ENCODE measurements around the gene RPH3AL.

The RPH3AL gene

DNA sequence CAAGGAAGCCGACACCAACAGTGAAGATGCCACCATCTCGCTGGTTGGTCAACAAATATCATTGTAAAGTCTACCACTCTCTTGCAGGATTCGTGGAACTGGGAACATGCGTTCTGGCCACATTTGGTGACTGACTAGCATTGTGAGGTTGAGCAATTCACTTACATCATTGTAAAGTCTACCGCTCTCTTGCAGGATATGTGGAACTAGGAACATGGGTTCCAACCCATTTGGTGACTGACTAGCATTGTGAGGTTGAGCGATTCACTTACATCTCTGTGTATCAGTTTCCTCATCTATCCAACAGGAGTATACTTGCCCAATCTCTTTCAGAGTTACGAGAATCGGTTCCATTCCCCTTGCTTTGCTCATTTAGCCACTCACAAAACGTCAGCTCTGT, 42.6 kb upstream of the RPH3AL start:
- DNase-seq = peak in 1 of 2 donors; percentile 10
- H3K4ac ChIP-seq (ENCODE audit: low read depth, low read length) = no peak overlapping the region
- H3K18ac ChIP-seq (ENCODE audit: low read length) = no peak overlapping the region
- H3K36me3 ChIP-seq (ENCODE audit: control insufficient read depth in 1 of 2, insufficient read depth in 2 of 2, low read length in 2 of 2) = no peaks in the 10 kb centered on the region
- no peaks in the 10 kb centered on the region for H3K4me1 ChIP-seq (ENCODE audit: control insufficient read depth in 1 of 2, insufficient read depth in 2 of 2, low read length in 2 of 2)
- H3K27ac ChIP-seq (ENCODE audit: low read depth, low read length) = no peak overlapping the region
- no peak overlapping the region for H2BK120ac ChIP-seq (ENCODE audit: insufficient read depth, low read length, poor library complexity)
- no peaks in the 10 kb centered on the region for H3K79me1 ChIP-seq (ENCODE audit: low read length)
- H4K91ac ChIP-seq (ENCODE audit: low read depth, low read length) = no peak overlapping the region
- no peak overlapping the region for H3K4me2 ChIP-seq (ENCODE audit: low read length)
- H3K79me2 ChIP-seq (ENCODE audit: control insufficient read depth, insufficient read depth, low read length, poor library complexity) = no peaks in the 10 kb centered on the region
- H3K27me3 ChIP-seq (ENCODE audit: insufficient read depth, low read length) = no peaks in the 10 kb centered on the region
- no peak overlapping the region for H4K12ac ChIP-seq (ENCODE audit: low read depth, low read length)
- H2AK5ac ChIP-seq (ENCODE audit: low read length) = no peak overlapping the region
- H3K23ac ChIP-seq (ENCODE audit: low read length) = no peak overlapping the region
- no peak overlapping the region for H3K14ac ChIP-seq (ENCODE audit: low read length)
- H3K9ac ChIP-seq (ENCODE audit: low read length) = no peak overlapping the region
- WGBS (ENCODE audit: extremely low coverage, insufficient coverage, insufficient read length) = no CpG with 5 or more reads among the region's 9 CpGs
- H4K8ac ChIP-seq (ENCODE audit: low read depth, low read length) = no peak overlapping the region
- no peak overlapping the region for H2BK5ac ChIP-seq (ENCODE audit: low read depth, low read length, poor library complexity)
- H3K9me3 ChIP-seq (ENCODE audit: insufficient read depth, low read depth, low read length) = no peaks in the 10 kb centered on the region
- no peak overlapping the region for H2AFZ ChIP-seq (ENCODE audit: insufficient read depth, low read length, poor library complexity)
- no peak overlapping the region for H3K4me3 ChIP-seq (ENCODE audit: low read depth, low read length)
- H2BK12ac ChIP-seq (ENCODE audit: low read length) = no peak overlapping the region

DNA sequence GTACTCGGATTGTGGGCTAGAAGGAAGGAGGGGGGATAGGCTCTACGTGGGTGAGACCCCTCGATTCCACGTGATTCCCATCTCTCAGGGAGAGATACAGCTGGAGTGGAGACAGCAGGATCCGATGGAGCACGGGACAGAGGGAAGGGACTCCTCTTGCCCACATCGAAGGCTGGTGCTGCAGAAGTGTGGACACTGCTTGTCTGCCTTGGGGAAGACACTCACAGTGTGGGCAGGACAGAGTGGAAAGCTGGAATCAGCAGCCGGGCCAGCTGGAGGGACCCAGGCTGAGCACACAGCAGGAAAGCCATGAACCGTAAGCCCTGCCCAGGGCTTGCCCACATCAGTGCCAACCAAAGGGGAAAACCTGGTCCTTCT, 42.1 kb upstream of the RPH3AL start:
- Histone ChIP-seq H3K9ac (ENCODE audit: low read length) (no peak overlapping the region), H3K79me1 (ENCODE audit: low read length) (no peaks in the 10 kb centered on the region), H3K4me3 (ENCODE audit: low read depth, low read length) (no peak overlapping the region), H2BK12ac (ENCODE audit: low read length) (no peak overlapping the region), H3K79me2 (ENCODE audit: control insufficient read depth, insufficient read depth, low read length, poor library complexity) (no peaks in the 10 kb centered on the region), H3K4ac (ENCODE audit: low read depth, low read length) (no peak overlapping the region), H3K27me3 (ENCODE audit: insufficient read depth, low read length) (no peaks in the 10 kb centered on the region), H4K8ac (ENCODE audit: low read depth, low read length) (no peak overlapping the region), H3K18ac (ENCODE audit: low read length) (no peak overlapping the region), H3K4me1 (ENCODE audit: control insufficient read depth in 1 of 2, insufficient read depth in 2 of 2, low read length in 2 of 2) (no peaks in the 10 kb centered on the region), H2BK5ac (ENCODE audit: low read depth, low read length, poor library complexity) (no peak overlapping the region), H2BK120ac (ENCODE audit: insufficient read depth, low read length, poor library complexity) (no peak overlapping the region), H2AFZ (ENCODE audit: insufficient read depth, low read length, poor library complexity) (no peak overlapping the region), H3K27ac (ENCODE audit: low read depth, low read length) (no peak overlapping the region), H3K36me3 (ENCODE audit: control insufficient read depth in 1 of 2, insufficient read depth in 2 of 2, low read length in 2 of 2) (no peaks in the 10 kb centered on the region), H3K23ac (ENCODE audit: low read length) (no peak overlapping the region), H2AK5ac (ENCODE audit: low read length) (no peak overlapping the region), H3K4me2 (ENCODE audit: low read length) (no peak overlapping the region), H4K91ac (ENCODE audit: low read depth, low read length) (no peak overlapping the region), H3K9me3 (ENCODE audit: insufficient read depth, low read depth, low read length) (no peaks in the 10 kb centered on the region), H4K12ac (ENCODE audit: low read depth, low read length) (no peak overlapping the region), H3K14ac (ENCODE audit: low read length) (no peak overlapping the region)
- no peak for DNase-seq
- WGBS (ENCODE audit: extremely low coverage, insufficient coverage, insufficient read length) = no CpG with 5 or more reads among the region's 9 CpGs

DNA sequence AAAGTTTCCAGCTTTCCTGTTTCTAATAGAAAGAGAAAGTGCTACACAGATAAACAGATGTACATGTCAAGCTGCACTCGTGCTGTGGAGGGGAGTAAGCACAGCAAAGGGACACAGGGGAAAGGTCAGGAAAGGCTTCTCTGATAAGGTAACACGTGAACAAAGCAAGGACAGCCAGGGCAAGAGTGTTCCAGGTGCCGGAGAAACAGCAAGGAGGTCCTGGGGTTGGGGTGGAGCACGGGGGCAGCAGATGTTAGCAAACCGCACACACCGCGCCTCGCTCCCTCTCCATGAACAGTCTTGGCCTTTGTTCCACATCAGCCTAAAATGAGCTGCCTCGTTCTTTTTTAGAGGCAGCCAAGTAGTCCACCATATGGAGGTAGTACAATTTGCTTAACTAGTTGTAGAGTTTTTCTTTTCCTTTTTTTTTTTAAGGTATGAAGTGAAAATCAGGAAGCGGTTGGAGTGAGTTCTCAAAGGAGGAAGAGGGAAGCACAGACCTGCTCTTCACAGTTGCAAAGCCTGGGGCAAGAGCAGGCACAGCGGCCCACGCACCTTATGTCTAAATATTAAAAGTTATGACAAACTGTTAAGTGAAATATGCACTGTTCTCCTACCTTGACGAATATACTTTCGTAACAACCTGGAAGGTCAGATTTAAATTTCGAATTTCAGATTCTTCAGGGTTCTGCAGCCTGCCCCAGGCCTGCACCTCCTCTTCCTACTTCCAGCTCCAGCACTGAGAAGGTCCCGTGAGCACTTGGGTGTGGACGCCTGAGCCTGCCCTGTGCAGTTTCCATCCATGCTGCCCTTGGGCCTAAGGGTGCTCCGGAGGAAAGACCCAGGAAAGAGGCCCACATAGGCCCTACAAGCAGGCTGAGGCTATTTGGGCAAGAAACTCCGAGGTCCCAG, 41.5 kb upstream of the RPH3AL start:
- Histone ChIP-seq H3K4me3 (ENCODE audit: low read depth, low read length) (no peak overlapping the region), H2BK120ac (ENCODE audit: insufficient read depth, low read length, poor library complexity) (no peak overlapping the region), H2BK5ac (ENCODE audit: low read depth, low read length, poor library complexity) (no peak overlapping the region), H3K4ac (ENCODE audit: low read depth, low read length) (no peak overlapping the region), H3K79me1 (ENCODE audit: low read length) (no peaks in the 10 kb centered on the region), H3K4me2 (ENCODE audit: low read length) (no peak overlapping the region), H4K8ac (ENCODE audit: low read depth, low read length) (no peak overlapping the region), H4K91ac (ENCODE audit: low read depth, low read length) (no peak overlapping the region), H4K12ac (ENCODE audit: low read depth, low read length) (peak overlapping the region; percentile 36), H2BK12ac (ENCODE audit: low read length) (no peak overlapping the region), H3K23ac (ENCODE audit: low read length) (no peak overlapping the region), H3K79me2 (ENCODE audit: control insufficient read depth, insufficient read depth, low read length, poor library complexity) (no peaks in the 10 kb centered on the region), H3K4me1 (ENCODE audit: control insufficient read depth in 1 of 2, insufficient read depth in 2 of 2, low read length in 2 of 2) (no peaks in the 10 kb centered on the region), H3K27ac (ENCODE audit: low read depth, low read length) (no peak overlapping the region), H3K18ac (ENCODE audit: low read length) (no peak overlapping the region), H2AFZ (ENCODE audit: insufficient read depth, low read length, poor library complexity) (no peak overlapping the region), H3K9me3 (ENCODE audit: insufficient read depth, low read depth, low read length) (no peaks in the 10 kb centered on the region), H3K27me3 (ENCODE audit: insufficient read depth, low read length) (no peaks in the 10 kb centered on the region), H3K14ac (ENCODE audit: low read length) (no peak overlapping the region), H2AK5ac (ENCODE audit: low read length) (no peak overlapping the region), H3K9ac (ENCODE audit: low read length) (no peak overlapping the region), H3K36me3 (ENCODE audit: control insufficient read depth in 1 of 2, insufficient read depth in 2 of 2, low read length in 2 of 2) (no peaks in the 10 kb centered on the region)
- WGBS (ENCODE audit: extremely low coverage, insufficient coverage, insufficient read length) = no CpG with 5 or more reads among the region's 19 CpGs
- no peak for DNase-seq

DNA sequence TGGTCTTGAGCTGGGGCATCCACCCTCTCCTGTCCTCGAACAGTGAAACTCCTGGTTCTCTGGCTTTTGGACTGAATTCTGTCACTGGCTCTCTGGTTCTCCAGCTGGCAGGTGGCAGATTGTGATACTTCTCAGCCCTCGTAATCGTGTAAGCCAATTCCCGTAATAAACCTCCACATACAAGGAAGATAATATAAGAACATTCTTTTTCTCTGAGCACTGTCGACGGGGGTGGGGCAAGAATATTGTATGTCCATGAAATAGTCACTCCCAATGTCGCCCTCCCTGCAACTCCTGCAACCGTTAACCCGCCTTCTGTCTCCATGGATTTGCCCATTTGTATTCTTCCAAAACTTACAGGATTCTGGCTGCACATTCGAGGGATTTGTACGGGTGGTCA, 39.2 kb upstream of the RPH3AL start:
- no peak for DNase-seq
- H2BK120ac ChIP-seq (ENCODE audit: insufficient read depth, low read length, poor library complexity) = no peak overlapping the region
- H4K12ac ChIP-seq (ENCODE audit: low read depth, low read length) = no peak overlapping the region
- H3K79me2 ChIP-seq (ENCODE audit: control insufficient read depth, insufficient read depth, low read length, poor library complexity) = no peaks in the 10 kb centered on the region
- H3K18ac ChIP-seq (ENCODE audit: low read length) = no peak overlapping the region
- no peak overlapping the region for H3K23ac ChIP-seq (ENCODE audit: low read length)
- H2AFZ ChIP-seq (ENCODE audit: insufficient read depth, low read length, poor library complexity) = no peak overlapping the region
- no peaks in the 10 kb centered on the region for H3K79me1 ChIP-seq (ENCODE audit: low read length)
- H3K36me3 ChIP-seq (ENCODE audit: control insufficient read depth in 1 of 2, insufficient read depth in 2 of 2, low read length in 2 of 2) = no peaks in the 10 kb centered on the region
- no peak overlapping the region for H2BK12ac ChIP-seq (ENCODE audit: low read length)
- no peak overlapping the region for H3K4ac ChIP-seq (ENCODE audit: low read depth, low read length)
- H3K4me3 ChIP-seq (ENCODE audit: low read depth, low read length) = no peak overlapping the region
- H4K91ac ChIP-seq (ENCODE audit: low read depth, low read length) = no peak overlapping the region
- no peak overlapping the region for H2AK5ac ChIP-seq (ENCODE audit: low read length)
- no CpG with 5 or more reads among the region's 11 CpGs for WGBS (ENCODE audit: extremely low coverage, insufficient coverage, insufficient read length)
- H3K9me3 ChIP-seq (ENCODE audit: insufficient read depth, low read depth, low read length) = peaks cover 2% of the 10 kb centered on the region
- peaks cover 3% of the 10 kb centered on the region for H3K27me3 ChIP-seq (ENCODE audit: insufficient read depth, low read length)
- H3K27ac ChIP-seq (ENCODE audit: low read depth, low read length) = no peak overlapping the region
- H3K9ac ChIP-seq (ENCODE audit: low read length) = no peak overlapping the region
- no peak overlapping the region for H4K8ac ChIP-seq (ENCODE audit: low read depth, low read length)
- H3K4me1 ChIP-seq (ENCODE audit: control insufficient read depth in 1 of 2, insufficient read depth in 2 of 2, low read length in 2 of 2) = no peaks in the 10 kb centered on the region
- no peak overlapping the region for H2BK5ac ChIP-seq (ENCODE audit: low read depth, low read length, poor library complexity)
- H3K4me2 ChIP-seq (ENCODE audit: low read length) = no peak overlapping the region
- no peak overlapping the region for H3K14ac ChIP-seq (ENCODE audit: low read length)

All from trophoblast cell (in vitro differentiated cells and primary cell).